H9 (cell line): ENCODE results near the gene SLC4A3. TPM values are rescaled to one million over a fixed set of nuclear protein-coding genes. Genes with fewer than 3 reads are reported as not detected.

Experiments
- DNase-seq: peaks from one replicate; pipeline ENCODE4 v3.0.0-alpha.2; 2017
- H2AFZ ChIP-seq: one replicate; pipeline ENCODE4 v1.6.1; 2013; ENCODE audit warnings: mild to moderate bottlenecking, low read length, control low read depth, moderate library complexity
- H2AK5ac ChIP-seq: 2 replicates; pipeline ENCODE4 v1.6.1; 2013; ENCODE audit warnings: low read length, control low read depth, mixed read lengths; ENCODE audit not compliant: insufficient read length
- H2BK120ac ChIP-seq: one replicate; pipeline ENCODE4 v1.6.1; 2013; ENCODE audit warnings: low read depth, mild to moderate bottlenecking, low read length, control low read depth, inconsistent platforms; ENCODE audit not compliant: poor library complexity, severe bottlenecking
- H2BK12ac ChIP-seq: 2 replicates; pipeline ENCODE4 v1.6.1; 2013; ENCODE audit warnings: low read length, control low read depth, mixed read lengths, low read depth; ENCODE audit not compliant: insufficient read length
- H2BK15ac ChIP-seq: 2 replicates; pipeline ENCODE4 v1.6.1; 2013; ENCODE audit warnings: low read depth, low read length, control low read depth
- H2BK20ac ChIP-seq: one replicate; pipeline ENCODE4 v1.6.1; 2013; ENCODE audit warnings: low read depth, mild to moderate bottlenecking, low read length, control low read depth, inconsistent platforms; ENCODE audit not compliant: poor library complexity, severe bottlenecking
- H2BK5ac ChIP-seq: 2 replicates; pipeline ENCODE4 v1.6.1; 2013; ENCODE audit warnings: low read length, control low read depth, mixed read lengths; ENCODE audit not compliant: insufficient read length
- H3K14ac ChIP-seq: 2 replicates; pipeline ENCODE4 v1.6.1; 2013; ENCODE audit warnings: low read length, control low read depth; ENCODE audit not compliant: insufficient read depth
- H3K18ac ChIP-seq: 2 replicates; pipeline ENCODE4 v1.6.1; 2013; ENCODE audit warnings: low read depth, mild to moderate bottlenecking, mixed read lengths, low read length, control low read depth; ENCODE audit not compliant: insufficient read length
- H3K23ac ChIP-seq: 2 replicates; pipeline ENCODE4 v1.6.1; 2013; ENCODE audit warnings: low read length, control low read depth, mixed read lengths, low read depth; ENCODE audit not compliant: insufficient read length
- H3K23me2 ChIP-seq: 2 replicates; pipeline ENCODE4 v1.6.1; 2013; ENCODE audit warnings: low read depth, mild to moderate bottlenecking, mixed read lengths, low read length, control low read depth; ENCODE audit not compliant: insufficient read length, poor library complexity, severe bottlenecking
- H3K27ac ChIP-seq: 2 replicates; pipeline ENCODE4 v1.5.1; 2013; ENCODE audit warnings: low read length, control low read depth, mixed read lengths, low read depth; ENCODE audit not compliant: insufficient read length
- H3K27me3 ChIP-seq: 2 replicates; pipeline ENCODE4 v1.6.1; 2013; ENCODE audit warnings: low read length, control low read depth, inconsistent platforms; ENCODE audit not compliant: insufficient read depth
- H3K4ac ChIP-seq: 2 replicates; pipeline ENCODE4 v1.6.1; 2013; ENCODE audit warnings: low read depth, mild to moderate bottlenecking, control low read depth, inconsistent platforms, low read length, moderate library complexity
- H3K4me1 ChIP-seq: 2 replicates; pipeline ENCODE4 v1.6.1; 2013; ENCODE audit warnings: low read length, control low read depth, inconsistent platforms; ENCODE audit not compliant: insufficient read depth
- H3K4me2 ChIP-seq: 2 replicates; pipeline ENCODE4 v1.6.1; 2013; ENCODE audit warnings: low read length, control low read depth, mixed read lengths; ENCODE audit not compliant: insufficient read length, insufficient read depth
- H3K56ac ChIP-seq: 2 replicates; pipeline ENCODE4 v1.6.1; 2013; ENCODE audit warnings: low read depth, mild to moderate bottlenecking, mixed read lengths, low read length, control low read depth; ENCODE audit not compliant: insufficient read length
- H3K79me1 ChIP-seq: 2 replicates; pipeline ENCODE4 v1.6.1; 2013; ENCODE audit warnings: low read depth, mild to moderate bottlenecking, moderate library complexity, low read length, control low read depth, inconsistent platforms; ENCODE audit not compliant: insufficient read depth, poor library complexity, severe bottlenecking
- H3K79me2 ChIP-seq: 2 replicates; pipeline ENCODE4 v1.6.1; 2013; ENCODE audit warnings: low read length, control low read depth, inconsistent platforms; ENCODE audit not compliant: insufficient read depth
- H3K9ac ChIP-seq: 2 replicates; pipeline ENCODE4 v1.6.1; 2013; ENCODE audit warnings: low read length, control low read depth, mixed read lengths; ENCODE audit not compliant: insufficient read length; ENCODE audit errors: extremely low read depth
- H3K9me3 ChIP-seq: one replicate; pipeline ENCODE4 v1.6.1; 2013; ENCODE audit warnings: low read depth, low read length, inconsistent platforms; ENCODE audit not compliant: control insufficient read depth
- H3T11ph ChIP-seq: one replicate; pipeline ENCODE4 v1.6.1; 2013; ENCODE audit warnings: mild to moderate bottlenecking, low read length, control low read depth, inconsistent platforms
- H4K20me1 ChIP-seq: one replicate; pipeline ENCODE4 v1.6.1; 2013; ENCODE audit not compliant: control insufficient read depth, insufficient read length, insufficient read depth
- H4K5ac ChIP-seq: 2 replicates; pipeline ENCODE4 v1.6.1; 2013; ENCODE audit warnings: low read depth, mild to moderate bottlenecking, mixed read lengths, low read length, control low read depth; ENCODE audit not compliant: insufficient read length
- H4K8ac ChIP-seq: replicated peaks from 2 replicates; pipeline ENCODE4 v1.6.1; 2013; ENCODE audit warnings: low read length, control low read depth, mixed read lengths, low read depth; ENCODE audit not compliant: insufficient read length
- H4K91ac ChIP-seq: 2 replicates; pipeline ENCODE4 v1.6.1; 2013; ENCODE audit warnings: low read depth, mild to moderate bottlenecking, moderate library complexity, mixed read lengths, low read length, control low read depth; ENCODE audit not compliant: insufficient read length
- H3K27ac Mint-ChIP-seq, 3 experiments: 2 replicates in 2 of 3; 3 replicates in 1 of 3; pipeline ENCODE4 v1.8.0; 2020 to 2021; ENCODE audit warnings: mixed read lengths in 3 of 3, mild to moderate bottlenecking in 1 of 3, moderate library complexity in 1 of 3
- H3K27me3 Mint-ChIP-seq: 2 replicates; pipeline ENCODE4 v1.8.0; 2021; ENCODE audit warnings: low read depth, mild to moderate bottlenecking, moderate library complexity, mixed read lengths
- H3K36me3 Mint-ChIP-seq, 3 experiments: 2 replicates in 2 of 3; 3 replicates in 1 of 3; pipeline ENCODE4 v1.8.0; 2020 to 2021; ENCODE audit warnings: low read depth in 3 of 3, mixed read lengths in 3 of 3; ENCODE audit not compliant: insufficient read depth in 1 of 3
- H3K4me1 Mint-ChIP-seq, 2 experiments: 2 replicates each; pipeline ENCODE4 v1.8.0; 2020; ENCODE audit warnings: mixed read lengths in 2 of 2
- H3K4me3 Mint-ChIP-seq, 2 experiments: 2 replicates in 1 of 2; 3 replicates in 1 of 2; pipeline ENCODE4 v1.8.0; 2020 to 2021; ENCODE audit warnings: mild to moderate bottlenecking in 2 of 2, mixed read lengths in 2 of 2, moderate library complexity in 1 of 2
- H3K9me3 Mint-ChIP-seq, 2 experiments: 2 replicates in 1 of 2; 3 replicates in 1 of 2; pipeline ENCODE4 v1.8.0; 2020; ENCODE audit warnings: mild to moderate bottlenecking in 2 of 2, mixed read lengths in 2 of 2, moderate library complexity in 1 of 2
- WGBS: extraction: QIAGEN DNeasy Blood & Tissue Kit; methylation state at CpG from one replicate; pipeline ENCODE4 v1.1.7; 2013; ENCODE audit warnings: missing lambda C conversion rate, low lambda C conversion rate, mixed read lengths; ENCODE audit not compliant: insufficient read length; ENCODE audit errors: extremely low coverage; 5-methylcytosine and 5-hydroxymethylcytosine counted together
- total RNA-seq: library from RNA; stranded (reverse); gene quantifications from 2 replicates; pipeline ENCODE4 v1.2.1, GENCODE V29; 2021
- TF ChIP-seq, protein P1 (sequence below): fragments of 200-600 bp; sonication (generic); conservative IDR thresholded peaks from 3 replicates; pipeline ENCODE4 v1.8.0; 2021; ENCODE audit warnings: antibody characterized with exemption, mild to moderate bottlenecking

SLC4A3 gene
- total RNA-seq, 1 experiment from 2014 or later: 11.1 TPM

GRCh38 chr2:219619235-219619634, 8.2 kb upstream of the SLC4A3 start:
- H3K79me1 ChIP-seq: no peaks in the 10 kb centered on the region
- H2BK5ac ChIP-seq: no peak overlapping the region
- no peak overlapping the region for H2AFZ ChIP-seq
- no peaks in the 10 kb centered on the region for H3K4me1 ChIP-seq
- H4K5ac ChIP-seq: no peak overlapping the region
- Mint-ChIP-seq H3K4me1 (peaks cover 0 to 4% of the 10 kb centered on the region in 2 experiments; a peak in 3 of 4 replicates), H3K9me3 (no peaks in the 10 kb centered on the region), H3K36me3 (peaks cover 0 to 11% (median 7%) of the 10 kb centered on the region in 3 experiments; a peak in 4 of 7 replicates), H3K4me3 (no peak overlapping the region), H3K27me3 (peaks cover 4% of the 10 kb centered on the region), H3K27ac (no peak overlapping the region)
- H3K4me2 ChIP-seq: no peak overlapping the region
- no peak overlapping the region for H3K9ac ChIP-seq
- H2BK20ac ChIP-seq: no peak overlapping the region
- H3K27me3 ChIP-seq: no peaks in the 10 kb centered on the region
- H3K4ac ChIP-seq: no peak overlapping the region
- no CpG with 5 or more reads among the region's 4 CpGs for WGBS
- no peak overlapping the region for H3K23ac ChIP-seq
- no peak overlapping the region for H2BK120ac ChIP-seq
- H4K8ac ChIP-seq: no peak overlapping the region
- no peak overlapping the region for H3K18ac ChIP-seq
- no peak overlapping the region for H2BK15ac ChIP-seq
- no peak overlapping the region for H3K27ac ChIP-seq
- no peak overlapping the region for H2AK5ac ChIP-seq
- H3T11ph ChIP-seq: no peak overlapping the region
- no peaks in the 10 kb centered on the region for H3K23me2 ChIP-seq
- no peak for DNase-seq
- TF ChIP-seq, protein P1, sequence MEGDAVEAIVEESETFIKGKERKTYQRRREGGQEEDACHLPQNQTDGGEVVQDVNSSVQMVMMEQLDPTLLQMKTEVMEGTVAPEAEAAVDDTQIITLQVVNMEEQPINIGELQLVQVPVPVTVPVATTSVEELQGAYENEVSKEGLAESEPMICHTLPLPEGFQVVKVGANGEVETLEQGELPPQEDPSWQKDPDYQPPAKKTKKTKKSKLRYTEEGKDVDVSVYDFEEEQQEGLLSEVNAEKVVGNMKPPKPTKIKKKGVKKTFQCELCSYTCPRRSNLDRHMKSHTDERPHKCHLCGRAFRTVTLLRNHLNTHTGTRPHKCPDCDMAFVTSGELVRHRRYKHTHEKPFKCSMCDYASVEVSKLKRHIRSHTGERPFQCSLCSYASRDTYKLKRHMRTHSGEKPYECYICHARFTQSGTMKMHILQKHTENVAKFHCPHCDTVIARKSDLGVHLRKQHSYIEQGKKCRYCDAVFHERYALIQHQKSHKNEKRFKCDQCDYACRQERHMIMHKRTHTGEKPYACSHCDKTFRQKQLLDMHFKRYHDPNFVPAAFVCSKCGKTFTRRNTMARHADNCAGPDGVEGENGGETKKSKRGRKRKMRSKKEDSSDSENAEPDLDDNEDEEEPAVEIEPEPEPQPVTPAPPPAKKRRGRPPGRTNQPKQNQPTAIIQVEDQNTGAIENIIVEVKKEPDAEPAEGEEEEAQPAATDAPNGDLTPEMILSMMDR: peak; percentile 65
- H3K14ac ChIP-seq: no peak overlapping the region
- H3K79me2 ChIP-seq: no peaks in the 10 kb centered on the region
- H4K20me1 ChIP-seq: no peaks in the 10 kb centered on the region
- no peak overlapping the region for H3K56ac ChIP-seq
- H3K9me3 ChIP-seq: no peaks in the 10 kb centered on the region
- no peak overlapping the region for H4K91ac ChIP-seq
- H2BK12ac ChIP-seq: no peak overlapping the region
